Stomach smooth muscle (tissue), 2 donors: Measurements from ENCODE around the gene ADAMTS2.

Experiments used
- H3K27ac ChIP-seq: one replicate; pipeline ENCODE4 v1.7.0; 2013; ENCODE audit warnings: mild to moderate bottlenecking, low read length, inconsistent platforms
- H3K27me3 ChIP-seq, 2 donors: one replicate each; pipeline ENCODE4 v1.7.0; 2013; ENCODE audit warnings: low read length in 2 of 2; ENCODE audit not compliant: insufficient read depth in 2 of 2, control insufficient read depth in 1 of 2
- H3K36me3 ChIP-seq, 2 donors: one replicate each; pipeline ENCODE4 v1.7.0; 2013; ENCODE audit warnings: low read length in 2 of 2; ENCODE audit not compliant: control insufficient read depth in 2 of 2, insufficient read depth in 2 of 2
- H3K4me1 ChIP-seq: one replicate; pipeline ENCODE4 v1.7.0; 2013; ENCODE audit warnings: low read length; ENCODE audit not compliant: control insufficient read depth, insufficient read depth
- H3K4me3 ChIP-seq, 2 donors: one replicate each; pipeline ENCODE4 v1.7.0; 2013; ENCODE audit warnings: low read length in 2 of 2
- H3K9ac ChIP-seq, 2 donors: one replicate each; pipeline ENCODE4 v1.7.0; 2013; ENCODE audit warnings: low read length in 2 of 2, mild to moderate bottlenecking in 1 of 2
- H3K9me3 ChIP-seq, 2 donors: one replicate each; pipeline ENCODE4 v1.7.0; 2013; ENCODE audit warnings: low read length in 2 of 2; ENCODE audit not compliant: control insufficient read depth in 2 of 2
- donor health status: healthy.
- donor health status: Pancreatic carcinoma.

The ADAMTS2 gene

GRCh38 chr5:179354305-179354882 is 9.1 kb upstream of the ADAMTS2 start:
- Histone ChIP-seq H3K9ac (no peak overlapping the region), H3K27ac (no peak overlapping the region), H3K4me1 (peaks cover 4% of the 10 kb centered on the region), H3K4me3 (no peak overlapping the region), H3K9me3 (peaks cover 4 to 5% of the 10 kb centered on the region in 2 donors), H3K36me3 (no peaks in the 10 kb centered on the region), H3K27me3 (peaks cover 0 to 2% of the 10 kb centered on the region in 2 donors)

GRCh38 chr5:179348843-179349242 is 3.6 kb upstream of the ADAMTS2 start:
- Histone ChIP-seq H3K4me3 (no peak overlapping the region), H3K4me1 (peaks cover 9% of the 10 kb centered on the region), H3K36me3 (no peaks in the 10 kb centered on the region), H3K27ac (no peak overlapping the region), H3K9ac (no peak overlapping the region), H3K9me3 (no peaks in the 10 kb centered on the region), H3K27me3 (peaks cover 2% of the 10 kb centered on the region in 2 donors)

GRCh38 chr5:179348011-179348530 is 2.8 kb upstream of the ADAMTS2 start:
- H3K36me3 ChIP-seq: no peaks in the 10 kb centered on the region
- H3K9me3 ChIP-seq: no peaks in the 10 kb centered on the region
- H3K27ac ChIP-seq: no peak overlapping the region
- H3K27me3 ChIP-seq: peaks cover 2% of the 10 kb centered on the region in 2 donors
- H3K4me3 ChIP-seq: no peak overlapping the region
- H3K4me1 ChIP-seq: peaks cover 17% of the 10 kb centered on the region
- no peak overlapping the region for H3K9ac ChIP-seq

- no peaks in the 10 kb centered on the region for H3K9me3 ChIP-seq
- peaks cover 2% of the 10 kb centered on the region in 2 donors for H3K27me3 ChIP-seq
- H3K4me1 ChIP-seq: peaks cover 19% of the 10 kb centered on the region
- H3K27ac ChIP-seq: no peak overlapping the region
- H3K4me3 ChIP-seq: no peak overlapping the region
- no peaks in the 10 kb centered on the region for H3K36me3 ChIP-seq
- no peak overlapping the region for H3K9ac ChIP-seq
Observed at GRCh38 chr5:179347581-179347980, 2.3 kb upstream of the ADAMTS2 start.

- Histone ChIP-seq H3K27me3 (peaks cover 2 to 4% of the 10 kb centered on the region in 2 donors), H3K36me3 (no peaks in the 10 kb centered on the region), H3K27ac (no peak overlapping the region)
Observed at GRCh38 chr5:179346875-179347274, 1.6 kb upstream of the ADAMTS2 start.

GRCh38 chr5:179346401-179346800 is 1.1 kb upstream of the ADAMTS2 start:
- Histone ChIP-seq H3K4me1 (peaks cover 23% of the 10 kb centered on the region), H3K27me3 (peaks cover 2 to 4% of the 10 kb centered on the region in 2 donors), H3K4me3 (no peak overlapping the region)

More at GRCh38 chr5:179346875-179347274, 1.6 kb upstream of the ADAMTS2 start:
- no peak overlapping the region for H3K9ac ChIP-seq
- H3K4me3 ChIP-seq: no peak overlapping the region
- H3K9me3 ChIP-seq: no peaks in the 10 kb centered on the region
- peaks cover 23% of the 10 kb centered on the region for H3K4me1 ChIP-seq

GRCh38 chr5:179345183-179345432 is 153 bp downstream of the ADAMTS2 start:
- no peak overlapping the region for H3K27ac ChIP-seq
- no peaks in the 10 kb centered on the region for H3K9me3 ChIP-seq
- H3K4me1 ChIP-seq: peaks cover 23% of the 10 kb centered on the region
- H3K36me3 ChIP-seq: no peaks in the 10 kb centered on the region
- H3K4me3 ChIP-seq: peak overlapping the region in 1 of 2 donors; percentile 80
- H3K27me3 ChIP-seq: peaks cover 2 to 3% of the 10 kb centered on the region in 2 donors
- H3K9ac ChIP-seq: no peak overlapping the region

More at GRCh38 chr5:179346401-179346800, 1.1 kb upstream of the ADAMTS2 start:
- Histone ChIP-seq H3K27ac (no peak overlapping the region), H3K9me3 (no peaks in the 10 kb centered on the region), H3K9ac (no peak overlapping the region), H3K36me3 (no peaks in the 10 kb centered on the region)

GRCh38 chr5:179344431-179345182 is 654 bp downstream of the ADAMTS2 start:
- H3K9me3 ChIP-seq: no peaks in the 10 kb centered on the region
- H3K27me3 ChIP-seq: peaks cover 2% of the 10 kb centered on the region in 2 donors
- H3K4me3 ChIP-seq: peak overlapping the region; percentile 56 to 80
- H3K9ac ChIP-seq: peak overlapping the region; percentile 36 to 41
- no peaks in the 10 kb centered on the region for H3K36me3 ChIP-seq
- peaks cover 23% of the 10 kb centered on the region for H3K4me1 ChIP-seq
- no peak overlapping the region for H3K27ac ChIP-seq

GRCh38 chr5:179343719-179344430 is 1.4 kb downstream of the ADAMTS2 start:
- Histone ChIP-seq H3K27me3 (peaks cover 2% of the 10 kb centered on the region in 2 donors), H3K27ac (no peak overlapping the region), H3K9ac (peak overlapping the region; percentile 36 to 41)

GRCh38 chr5:179343021-179343718 is 2.1 kb downstream of the ADAMTS2 start:
- H3K27ac ChIP-seq: no peak overlapping the region
- H3K4me1 ChIP-seq: peaks cover 23% of the 10 kb centered on the region
- H3K9ac ChIP-seq: no peak overlapping the region
- H3K4me3 ChIP-seq: peak overlapping the region; percentile 56 to 80
- H3K36me3 ChIP-seq: no peaks in the 10 kb centered on the region
- H3K27me3 ChIP-seq: peaks cover 2% of the 10 kb centered on the region in 2 donors
- H3K9me3 ChIP-seq: no peaks in the 10 kb centered on the region

More at GRCh38 chr5:179343719-179344430, 1.4 kb downstream of the ADAMTS2 start:
- H3K4me3 ChIP-seq: peak overlapping the region; percentile 56 to 80
- H3K36me3 ChIP-seq: no peaks in the 10 kb centered on the region
- H3K9me3 ChIP-seq: no peaks in the 10 kb centered on the region
- peaks cover 23% of the 10 kb centered on the region for H3K4me1 ChIP-seq
